HepG2 (cell line): Measurements from ENCODE around the gene FAM20A. TPM values are rescaled to one million over a fixed set of nuclear protein-coding genes. Genes with fewer than 3 reads are reported as not detected.

Source experiments
- ASH2L ChIP-seq: fragments of 300-600, 200-600 bp; sonication (generic); IDR thresholded peaks from 2 replicates; pipeline ENCODE4 v1.7.0; 2017; ENCODE audit warnings: low read depth, mild to moderate bottlenecking, moderate library complexity, mixed read lengths, low read length; ENCODE audit not compliant: insufficient read length
- ATF7-NPFF ChIP-seq: sonication (generic); formaldehyde crosslinking; IDR thresholded peaks from 2 replicates; pipeline ENCODE4 v1.8.1; 2023; ENCODE audit warnings: mild to moderate bottlenecking, low read depth, missing genetic modification reagents, moderate library complexity
- ATRX ChIP-seq: sonication (generic); formaldehyde crosslinking; IDR thresholded peaks from 2 replicates; pipeline ENCODE4 v1.4.0; 2020; ENCODE audit warnings: missing genetic modification reagents, borderline replicate concordance
- BATF2 ChIP-seq: sonication (generic); formaldehyde crosslinking; IDR thresholded peaks from 2 replicates; pipeline ENCODE4 v1.8.0; 2022; ENCODE audit warnings: mild to moderate bottlenecking, missing genetic modification reagents, moderate library complexity
- BCL6 ChIP-seq: IDR thresholded peaks from 2 replicates; pipeline ENCODE4 v1.6.1; 2016; ENCODE audit warnings: missing genetic modification reagents, missing compliant biosample characterization
- CBX2 ChIP-seq, 2 experiments: fragments of 200-600 bp in 1 of 2; sonication (generic); formaldehyde crosslinking in 1 of 2; IDR thresholded peaks; 2 replicates each; pipeline versions ENCODE4 v1.7.0 to v1.8.1; 2018 to 2022; ENCODE audit warnings: low read depth in 2 of 2, low read length in 1 of 2, mild to moderate bottlenecking in 1 of 2, missing genetic modification reagents in 1 of 2
- HOXD1 ChIP-seq: sonication (generic); formaldehyde crosslinking; IDR thresholded peaks from 2 replicates; pipeline ENCODE4 v1.5.0; 2020; ENCODE audit warnings: missing genetic modification reagents
- KDM3A ChIP-seq: IDR thresholded peaks from 2 replicates; pipeline ENCODE4 v1.6.1; 2018; ENCODE audit warnings: low read depth, missing compliant biosample characterization
- KDM4B ChIP-seq: sonication (generic); formaldehyde crosslinking; IDR thresholded peaks from 2 replicates; pipeline ENCODE4 v1.4.0; 2020; ENCODE audit warnings: missing genetic modification reagents
- MED1 ChIP-seq: sonication (generic); formaldehyde crosslinking; IDR thresholded peaks from 2 replicates; pipeline ENCODE4 v1.4.0; 2020; ENCODE audit warnings: missing genetic modification reagents
- PLRG1 ChIP-seq: fragments of 450-650 bp; conservative IDR thresholded peaks from 2 replicates; pipeline ENCODE4 v1.6.1; 2016
- RXRB ChIP-seq: IDR thresholded peaks from 2 replicates; pipeline ENCODE4 v1.6.1; 2016; ENCODE audit warnings: borderline replicate concordance, missing genetic modification reagents, missing compliant biosample characterization
- SAP130 ChIP-seq: IDR thresholded peaks from 2 replicates; pipeline ENCODE4 v1.6.1; 2016; ENCODE audit warnings: low read depth
- ZBTB21 ChIP-seq: sonication (generic); formaldehyde crosslinking; IDR thresholded peaks from 2 replicates; pipeline ENCODE4 v1.4.0; 2020; ENCODE audit warnings: missing genetic modification reagents
- ZBTB39 ChIP-seq: sonication (generic); formaldehyde crosslinking; IDR thresholded peaks from 2 replicates; pipeline ENCODE4 v1.5.0; 2020; ENCODE audit warnings: missing genetic modification reagents
- ZBTB7A ChIP-seq: sonication (generic); formaldehyde crosslinking; IDR thresholded peaks from 2 replicates; pipeline ENCODE4 v1.8.0; 2022; ENCODE audit warnings: mild to moderate bottlenecking, missing genetic modification reagents
- ZNF121 ChIP-seq: sonication (generic); formaldehyde crosslinking; IDR thresholded peaks from 2 replicates; pipeline ENCODE4 v1.5.0; 2020; ENCODE audit warnings: mild to moderate bottlenecking, missing genetic modification reagents
- ZNF280B ChIP-seq: sonication (generic); formaldehyde crosslinking; IDR thresholded peaks from 2 replicates; pipeline ENCODE4 v1.5.0; 2020; ENCODE audit warnings: missing genetic modification reagents, mild to moderate bottlenecking, borderline replicate concordance
- ZNF367 ChIP-seq: sonication (generic); formaldehyde crosslinking; IDR thresholded peaks from 2 replicates; pipeline ENCODE4 v1.4.0; 2020; ENCODE audit warnings: missing genetic modification reagents, borderline replicate concordance
- ZNF382 ChIP-seq: sonication (generic); formaldehyde crosslinking; IDR thresholded peaks from 2 replicates; pipeline ENCODE4 v1.5.0; 2020; ENCODE audit warnings: missing genetic modification reagents, mild to moderate bottlenecking, borderline replicate concordance
- polyA plus RNA-seq, 8 experiments: library from polyadenylated mRNA; depleted of rRNA in 3 of 8; stranded (reverse) in 7 of 8; unstranded in 1 of 8; fragments of >200 nt; fragmentation: Illumina TruSeq in 4 of 8; extraction: Trizol in 4 of 8; gene quantifications; 2 replicates each; pipeline versions ENCODE4 v1.2.1 to v1.2.3, GENCODE V29; 2011 to 2016; ENCODE audit warnings: low read depth in 4 of 8, missing spikeins in 1 of 8, mixed read lengths in 1 of 8; ENCODE audit not compliant: insufficient read depth in 1 of 8
- total RNA-seq, 5 experiments: library from RNA; depleted of rRNA; stranded (reverse); fragments of >200 nt; fragmentation: Illumina TruSeq; extraction: Trizol; gene quantifications; 2 replicates each; pipeline ENCODE4 v1.2.3, GENCODE V29; 2016; ENCODE audit warnings: low read depth in 1 of 5
- TF ChIP-seq, protein P1 (sequence below): sonication (generic); formaldehyde crosslinking; IDR thresholded peaks from 2 replicates; pipeline ENCODE4 v1.8.0; 2022; ENCODE audit warnings: missing genetic modification reagents, mild to moderate bottlenecking, inconsistent platforms, borderline replicate concordance

FAM20A gene
- total and polyA plus RNA-seq, 2 of the 13 experiments (the other 11 are each of a cell fraction or from before 2014, with no cell fraction given) = 9.3 to 20.7 TPM

GRCh38 chr17:68514831-68515635 lies 86.1 kb downstream of the FAM20A start (continued):
- no peak for TF ChIP-seq CBX2 (IDR thresholded peaks at IDR 0.05; ENCODE audit: low read depth, low read length)
- no peak for TF ChIP-seq CBX2 (CRISPR knock-in tag; IDR thresholded peaks at IDR 0.05; ENCODE audit: low read depth)
- no peak for TF ChIP-seq BATF2 (CRISPR knock-in tag)
- TF ChIP-seq KDM3A (CRISPR knock-in tag) = no peak
- 0 out of 2 replicates have a peak, but pooled peaks have one; percentile 4 for TF ChIP-seq BCL6
- no peak for TF ChIP-seq PLRG1
- TF ChIP-seq ATF7-NPFF (CRISPR knock-in tag) = no peak
- no peak for TF ChIP-seq RXRB (CRISPR knock-in tag)
- TF ChIP-seq ASH2L = no peak
- no peak for TF ChIP-seq ZNF280B (CRISPR knock-in tag)
- no peak for TF ChIP-seq KDM4B (CRISPR knock-in tag)
- TF ChIP-seq ZNF382 (CRISPR knock-in tag) = no peak
- peak; percentile 36; the same call in 1 of the 2 replicates for TF ChIP-seq MED1
- TF ChIP-seq ZBTB21 (CRISPR knock-in tag) = peak; percentile 66
- TF ChIP-seq, protein P1, sequence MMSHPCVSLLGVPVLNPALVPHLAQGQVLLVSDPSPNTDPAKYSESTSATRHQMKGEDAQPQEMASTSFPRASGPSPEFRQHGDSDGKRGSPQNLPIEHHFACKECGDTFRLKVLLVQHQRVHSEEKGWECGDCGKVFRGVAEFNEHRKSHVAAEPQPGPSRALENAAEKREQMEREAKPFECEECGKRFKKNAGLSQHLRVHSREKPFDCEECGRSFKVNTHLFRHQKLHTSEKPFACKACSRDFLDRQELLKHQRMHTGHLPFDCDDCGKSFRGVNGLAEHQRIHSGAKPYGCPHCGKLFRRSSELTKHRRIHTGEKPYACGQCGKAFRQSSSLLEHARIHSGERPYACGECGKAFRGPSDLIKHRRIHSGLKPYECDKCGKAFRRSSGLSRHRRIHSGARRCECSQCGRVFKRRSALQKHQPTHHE (CRISPR knock-in tag) = no peak
- no peak for TF ChIP-seq ATRX
- no peak for TF ChIP-seq ZNF121 (CRISPR knock-in tag)
- TF ChIP-seq ZBTB39 (CRISPR knock-in tag) = no peak
- TF ChIP-seq SAP130 = peak; percentile 58
- no peak for TF ChIP-seq ZNF367
- TF ChIP-seq ZBTB7A (CRISPR knock-in tag) = no peak
- TF ChIP-seq HOXD1 = no peak
- TF ChIP-seq, all 625 proteins: peak for 31
